ENCODE measurements around the gene KCNK2. TPM values are rescaled to one million over a fixed set of nuclear protein-coding genes. Genes with fewer than 3 reads are reported as not detected.

KCNK2 gene
- total and polyA plus RNA-seq, 10 donors = 0.13 to 0.17 TPM; not detected in 8

- intact Hi-C loops (cut with DNase I; ENCODE audit: low total_unique reads) = no loop called here
- TF ChIP-seq CTCF (IDR thresholded peaks at IDR 0.05 in 8 of 11, conservative IDR thresholded peaks at IDR 0.05 in 3 of 11) = no peak
- no peak for TF ChIP-seq POLR2AphosphoS5 (IDR thresholded peaks at IDR 0.05)
- no peak for TF ChIP-seq POLR2A (IDR thresholded peaks at IDR 0.05)
Measured at GRCh38 chr1:215115760-215116159, 33.2 kb downstream of the KCNK2 start.

GRCh38 chr1:215118081-215118480, 35.5 kb downstream of the KCNK2 start:
- H3K4me1 ChIP-seq = no peaks in the 10 kb centered on the region
- 70 to 81% (median 73%) methylated on average over 1 of the region's 1 CpG for WGBS, 5 donors
- no peaks in the 10 kb centered on the region for H3K9me3 ChIP-seq
- TF ChIP-seq CTCF (IDR thresholded peaks at IDR 0.05 in 8 of 11, conservative IDR thresholded peaks at IDR 0.05 in 3 of 11) (no peak), POLR2A (IDR thresholded peaks at IDR 0.05) (no peak), POLR2AphosphoS5 (IDR thresholded peaks at IDR 0.05) (no peak)
- no peak for DNase-seq
- no peak overlapping the region for H3K4me3 ChIP-seq
- no peaks in the 10 kb centered on the region for H3K27me3 ChIP-seq (replicated peaks in 1 of 7)
- intact Hi-C loops (cut with DNase I; ENCODE audit: low total_unique reads) = no loop called here
- H3K27ac ChIP-seq = no peak overlapping the region
- no peaks in the 10 kb centered on the region for H3K36me3 ChIP-seq

More at GRCh38 chr1:215115760-215116159, 33.2 kb downstream of the KCNK2 start:
- Histone ChIP-seq H3K4me3 (no peak overlapping the region), H3K36me3 (no peaks in the 10 kb centered on the region), H3K9me3 (no peaks in the 10 kb centered on the region), H3K27me3 (replicated peaks in 1 of 7) (no peaks in the 10 kb centered on the region), H3K27ac (no peak overlapping the region), H3K4me1 (no peaks in the 10 kb centered on the region)
- no peak for DNase-seq
- 93 to 100% (median 95%) methylated on average over 1 of the region's 1 CpG for WGBS, 5 donors

GRCh38 chr1:215119056-215119455, 36.5 kb downstream of the KCNK2 start:
- no peaks in the 10 kb centered on the region for H3K9me3 ChIP-seq
- no peaks in the 10 kb centered on the region for H3K36me3 ChIP-seq
- H3K27me3 ChIP-seq (replicated peaks in 1 of 7) = no peaks in the 10 kb centered on the region
- H3K4me3 ChIP-seq = no peak overlapping the region
- H3K4me1 ChIP-seq = no peaks in the 10 kb centered on the region
- no peak for DNase-seq
- intact Hi-C loops (cut with DNase I; ENCODE audit: low total_unique reads) = no loop called here
- TF ChIP-seq POLR2AphosphoS5 (IDR thresholded peaks at IDR 0.05) = no peak
- TF ChIP-seq CTCF (IDR thresholded peaks at IDR 0.05 in 8 of 11, conservative IDR thresholded peaks at IDR 0.05 in 3 of 11) = no peak
- H3K27ac ChIP-seq = no peak overlapping the region

GRCh38 chr1:215119719-215120365, 37.3 kb downstream of the KCNK2 start:
- Histone ChIP-seq H3K9me3 (no peaks in the 10 kb centered on the region), H3K36me3 (no peaks in the 10 kb centered on the region), H3K4me1 (no peaks in the 10 kb centered on the region), H3K4me3 (no peak overlapping the region), H3K27ac (no peak overlapping the region), H3K27me3 (replicated peaks in 1 of 7) (no peaks in the 10 kb centered on the region)
- 53 to 86% (median 65%) methylated on average over 3 of the region's 3 CpGs for WGBS, 5 donors
- no peak for DNase-seq
- TF ChIP-seq POLR2AphosphoS5 (IDR thresholded peaks at IDR 0.05) = no peak
- no peak for TF ChIP-seq CTCF (IDR thresholded peaks at IDR 0.05 in 8 of 11, conservative IDR thresholded peaks at IDR 0.05 in 3 of 11)
- no peak for TF ChIP-seq POLR2A (IDR thresholded peaks at IDR 0.05)
- intact Hi-C loops (cut with DNase I; ENCODE audit: low total_unique reads) = no loop called here
